ENCODE data around the gene GNAS-AS1.

GNAS-AS1 gene

GRCh38 chr20:58795181-58795922, 55.4 kb downstream of the GNAS-AS1 start:
- Mint-ChIP-seq H3K36me3 (no peaks in the 10 kb centered on the region), H3K9me3 (no peaks in the 10 kb centered on the region), H3K4me1 (no peaks in the 10 kb centered on the region), H3K27ac (no peak overlapping the region), H3K27me3 (no peaks in the 10 kb centered on the region), H3K4me3 (no peak overlapping the region)

GRCh38 chr20:58794510-58795180, 56.1 kb downstream of the GNAS-AS1 start:
- Mint-ChIP-seq H3K4me1 (no peaks in the 10 kb centered on the region), H3K27me3 (no peaks in the 10 kb centered on the region), H3K27ac (no peak overlapping the region), H3K4me3 (no peak overlapping the region), H3K9me3 (no peaks in the 10 kb centered on the region), H3K36me3 (no peaks in the 10 kb centered on the region)

GRCh38 chr20:58793512-58794420, 56.9 kb downstream of the GNAS-AS1 start:
- no peaks in the 10 kb centered on the region for H3K36me3 Mint-ChIP-seq
- no peak overlapping the region for H3K4me3 Mint-ChIP-seq

GRCh38 chr20:58792426-58792825, 58.3 kb downstream of the GNAS-AS1 start:
- no peak overlapping the region for H3K4me3 Mint-ChIP-seq
- H3K4me1 Mint-ChIP-seq: no peaks in the 10 kb centered on the region
- peaks cover 2% of the 10 kb centered on the region for H3K27me3 Mint-ChIP-seq
- no peak overlapping the region for H3K27ac Mint-ChIP-seq
- no peaks in the 10 kb centered on the region for H3K9me3 Mint-ChIP-seq
- no peaks in the 10 kb centered on the region for H3K36me3 Mint-ChIP-seq

More at GRCh38 chr20:58793512-58794420, 56.9 kb downstream of the GNAS-AS1 start:
- Mint-ChIP-seq H3K9me3 (no peaks in the 10 kb centered on the region), H3K4me1 (no peaks in the 10 kb centered on the region), H3K27ac (no peak overlapping the region), H3K27me3 (no peaks in the 10 kb centered on the region)

GRCh38 chr20:58791286-58791685, 59.4 kb downstream of the GNAS-AS1 start:
- no peaks in the 10 kb centered on the region for H3K4me1 Mint-ChIP-seq

GRCh38 chr20:58790454-58790853, 60.2 kb downstream of the GNAS-AS1 start:
- no peaks in the 10 kb centered on the region for H3K4me1 Mint-ChIP-seq
- H3K4me3 Mint-ChIP-seq: no peak overlapping the region
- no peaks in the 10 kb centered on the region for H3K36me3 Mint-ChIP-seq

More at GRCh38 chr20:58791286-58791685, 59.4 kb downstream of the GNAS-AS1 start:
- H3K36me3 Mint-ChIP-seq: no peaks in the 10 kb centered on the region
- no peaks in the 10 kb centered on the region for H3K9me3 Mint-ChIP-seq
- no peak overlapping the region for H3K4me3 Mint-ChIP-seq
- peaks cover 2% of the 10 kb centered on the region for H3K27me3 Mint-ChIP-seq
- no peak overlapping the region for H3K27ac Mint-ChIP-seq

GRCh38 chr20:58788896-58789544, 61.7 kb downstream of the GNAS-AS1 start:
- no peaks in the 10 kb centered on the region for H3K4me1 Mint-ChIP-seq
- no peak overlapping the region for H3K4me3 Mint-ChIP-seq
- peaks cover 2% of the 10 kb centered on the region for H3K27me3 Mint-ChIP-seq
- no peak overlapping the region for H3K27ac Mint-ChIP-seq
- no peaks in the 10 kb centered on the region for H3K9me3 Mint-ChIP-seq
- no peaks in the 10 kb centered on the region for H3K36me3 Mint-ChIP-seq

More at GRCh38 chr20:58790454-58790853, 60.2 kb downstream of the GNAS-AS1 start:
- Mint-ChIP-seq H3K27ac (no peak overlapping the region), H3K9me3 (no peaks in the 10 kb centered on the region), H3K27me3 (peaks cover 2% of the 10 kb centered on the region)

- Mint-ChIP-seq H3K27ac (no peak overlapping the region), H3K4me1 (no peaks in the 10 kb centered on the region), H3K4me3 (no peak overlapping the region), H3K27me3 (peaks cover 2% of the 10 kb centered on the region), H3K36me3 (no peaks in the 10 kb centered on the region), H3K9me3 (no peaks in the 10 kb centered on the region)
Observed at GRCh38 chr20:58787211-58788005, 63.3 kb downstream of the GNAS-AS1 start.

GRCh38 chr20:58784321-58785074, 66.2 kb downstream of the GNAS-AS1 start:
- no peaks in the 10 kb centered on the region for H3K36me3 Mint-ChIP-seq
- peaks cover 2% of the 10 kb centered on the region for H3K27me3 Mint-ChIP-seq
- no peak overlapping the region for H3K27ac Mint-ChIP-seq
- H3K9me3 Mint-ChIP-seq: no peaks in the 10 kb centered on the region
- H3K4me3 Mint-ChIP-seq: no peak overlapping the region
- H3K4me1 Mint-ChIP-seq: no peaks in the 10 kb centered on the region

GRCh38 chr20:58783511-58784011, 67.1 kb downstream of the GNAS-AS1 start:
- Mint-ChIP-seq H3K9me3 (no peaks in the 10 kb centered on the region), H3K27ac (no peak overlapping the region), H3K4me3 (no peak overlapping the region), H3K27me3 (peaks cover 2% of the 10 kb centered on the region), H3K4me1 (no peaks in the 10 kb centered on the region), H3K36me3 (no peaks in the 10 kb centered on the region)

- Mint-ChIP-seq H3K4me3 (no peak overlapping the region), H3K4me1 (no peaks in the 10 kb centered on the region), H3K27ac (no peak overlapping the region), H3K36me3 (no peaks in the 10 kb centered on the region), H3K27me3 (no peaks in the 10 kb centered on the region), H3K9me3 (no peaks in the 10 kb centered on the region)
Observed at GRCh38 chr20:58781138-58781537, 69.6 kb downstream of the GNAS-AS1 start.

- H3K27ac Mint-ChIP-seq: no peak overlapping the region
- no peaks in the 10 kb centered on the region for H3K4me1 Mint-ChIP-seq
- H3K36me3 Mint-ChIP-seq: no peaks in the 10 kb centered on the region
- no peak overlapping the region for H3K4me3 Mint-ChIP-seq
- H3K9me3 Mint-ChIP-seq: no peaks in the 10 kb centered on the region
- no peaks in the 10 kb centered on the region for H3K27me3 Mint-ChIP-seq
Observed at GRCh38 chr20:58778760-58779159, 71.9 kb downstream of the GNAS-AS1 start.

GRCh38 chr20:58777657-58778056, 73.0 kb downstream of the GNAS-AS1 start:
- H3K9me3 Mint-ChIP-seq: no peaks in the 10 kb centered on the region
- H3K27me3 Mint-ChIP-seq: no peaks in the 10 kb centered on the region
- no peak overlapping the region for H3K4me3 Mint-ChIP-seq
- H3K27ac Mint-ChIP-seq: no peak overlapping the region
- H3K36me3 Mint-ChIP-seq: no peaks in the 10 kb centered on the region
- no peaks in the 10 kb centered on the region for H3K4me1 Mint-ChIP-seq

GRCh38 chr20:58776109-58776508, 74.6 kb downstream of the GNAS-AS1 start:
- no peaks in the 10 kb centered on the region for H3K36me3 Mint-ChIP-seq

More at GRCh38 chr20:58776109-58776508, 74.6 kb downstream of the GNAS-AS1 start:
- H3K27ac Mint-ChIP-seq: no peak overlapping the region
- H3K27me3 Mint-ChIP-seq: peaks cover 1% of the 10 kb centered on the region
- no peaks in the 10 kb centered on the region for H3K4me1 Mint-ChIP-seq
- H3K9me3 Mint-ChIP-seq: no peaks in the 10 kb centered on the region
- no peak overlapping the region for H3K4me3 Mint-ChIP-seq

Measured in activated naive CD4-positive, alpha-beta T cell treated with anti-CD3 and anti-CD28 coated beads, Interleukin-2, amount 50 U/mL, for 24 hours (primary cell).